HG03025 (cell line): ENCODE data around the gene ROCK2.
"Not testable (repeated sequence)": the region's sequence is repeated elsewhere in the genome, so short reads cannot be mapped to it uniquely, and the experiment has no call there.

Experiments
- ATAC-seq: cut with Tn5 transposase; IDR thresholded peaks from one replicate; pipeline ENCODE4 v1.9.1; 2021; ENCODE audit warnings: mild to moderate bottlenecking, moderate library complexity; ENCODE audit not compliant: unreplicated experiment, low FRiP score

The ROCK2 gene

GRCh38 chr2:11241412-11242203 lies 102.8 kb downstream of the ROCK2 start:
- ATAC-seq, result no peak

DNA sequence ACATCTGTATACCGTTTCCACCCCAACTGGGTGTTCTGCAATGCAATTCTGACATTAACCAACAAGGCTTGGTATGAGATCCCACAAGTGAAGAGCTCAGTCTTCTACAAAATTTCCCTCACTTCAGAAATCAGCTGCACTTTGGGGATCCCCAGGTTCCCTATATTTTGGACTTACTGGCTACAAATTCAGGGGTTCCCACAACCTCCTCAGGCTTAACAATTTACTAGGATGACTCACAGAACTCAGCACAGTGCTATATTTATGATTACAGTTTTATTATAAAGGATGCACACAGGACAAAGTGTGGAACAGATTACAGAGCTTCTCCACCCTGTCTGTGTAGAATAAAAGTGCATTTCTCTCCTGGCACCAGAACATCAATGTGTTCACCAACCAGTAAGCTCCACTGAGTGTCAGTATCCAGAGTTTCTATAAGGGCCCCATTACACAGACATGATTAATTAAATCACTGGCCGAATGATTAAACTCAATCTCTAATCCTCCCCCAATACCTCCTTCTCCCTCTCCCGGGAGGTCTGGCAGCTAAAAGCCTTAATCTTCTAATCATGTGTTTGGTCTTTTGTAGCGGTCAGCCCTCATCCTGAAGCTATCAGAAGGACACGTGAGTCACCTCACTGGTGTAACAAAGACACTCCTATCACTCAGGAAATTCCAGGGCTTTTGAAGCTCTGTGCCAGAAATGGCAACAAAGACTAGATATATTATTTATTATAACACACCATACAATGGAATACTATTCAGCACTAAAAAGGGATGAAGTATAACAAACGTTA lies 104.6 kb downstream of the ROCK2 start:
- ATAC-seq, result no peak

DNA sequence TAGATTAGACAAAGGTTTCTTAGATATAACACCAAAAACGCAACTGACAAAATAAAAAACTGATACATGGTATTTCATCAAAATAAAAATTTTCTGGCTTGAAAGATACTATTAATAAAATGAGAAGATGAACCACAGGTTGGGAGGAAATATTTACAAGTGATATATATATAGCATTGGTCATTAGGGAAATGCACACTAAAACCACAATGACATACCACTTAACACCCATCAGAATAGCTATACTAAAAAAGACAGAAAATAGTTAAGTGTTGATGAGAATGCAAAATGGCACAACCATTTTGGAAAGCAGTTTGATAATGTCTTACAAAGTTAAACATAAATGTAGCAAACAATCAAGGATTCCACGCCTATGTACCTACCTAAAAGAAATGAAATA lies 105.3 kb downstream of the ROCK2 start:
- ATAC-seq, result no peak

DNA sequence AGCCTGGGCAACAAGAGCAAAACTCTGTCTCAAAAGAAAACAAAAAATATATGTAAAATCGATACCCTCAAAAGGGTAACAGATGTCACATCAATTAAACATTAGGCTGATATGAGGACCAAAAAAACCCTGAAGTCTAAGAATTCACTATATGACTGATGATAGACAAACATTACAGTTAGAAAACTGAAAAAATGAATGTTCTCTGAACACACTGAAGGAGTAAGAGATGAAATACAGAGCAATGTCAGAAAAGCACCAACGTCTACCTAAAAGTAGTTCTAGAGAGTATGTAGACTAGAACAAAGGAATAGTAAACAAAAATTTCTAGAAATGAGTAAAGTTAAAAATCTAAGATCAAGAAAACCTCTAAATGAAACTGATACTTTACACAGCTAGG lies 107.3 kb downstream of the ROCK2 start:
- ATAC-seq, result no peak

DNA sequence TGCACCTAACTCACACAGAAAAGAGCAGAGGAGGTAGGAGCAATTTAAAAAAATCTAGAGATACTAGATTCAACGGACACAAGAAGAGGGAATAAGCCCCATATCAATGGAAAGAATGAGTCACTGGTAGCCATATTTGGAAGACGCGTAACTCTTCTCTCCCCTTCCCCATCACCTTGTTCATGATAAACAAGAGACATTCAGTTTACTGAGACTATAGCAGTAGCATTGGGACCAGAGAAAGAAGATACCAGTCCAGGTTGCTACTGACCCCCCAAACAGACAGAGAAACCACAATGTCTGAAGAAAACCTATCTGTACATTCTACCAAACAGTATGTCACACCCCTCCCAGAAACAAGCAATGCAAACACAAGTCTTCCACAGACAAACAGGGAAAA lies 108.1 kb downstream of the ROCK2 start:
- ATAC-seq, result no peak

DNA sequence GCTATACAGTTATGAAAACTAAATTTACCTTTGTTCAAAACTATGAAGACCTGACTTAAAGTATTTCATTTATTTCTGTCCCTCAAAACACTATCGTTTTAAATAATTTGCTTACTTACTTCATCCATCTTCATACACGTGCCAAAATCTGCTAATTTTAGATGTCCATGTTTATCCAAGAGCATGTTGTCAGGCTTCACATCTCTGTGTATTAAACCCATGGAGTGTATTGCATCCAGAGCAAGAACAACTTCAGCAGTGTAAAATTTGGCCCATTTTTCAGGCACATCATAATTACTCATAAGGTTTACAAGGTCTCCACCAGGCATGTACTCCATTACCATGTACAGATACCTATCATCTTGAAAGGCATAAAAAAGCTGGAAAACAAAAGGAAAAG lies 108.9 kb downstream of the ROCK2 start:
- no peak for ATAC-seq

- no peak for ATAC-seq
Measured at GRCh38 chr2:11234309-11234708, 110.1 kb downstream of the ROCK2 start.

GRCh38 chr2:11231193-11231592 lies 113.2 kb downstream of the ROCK2 start:
- ATAC-seq, result not testable (repeated sequence)

GRCh38 chr2:11228692-11229091 lies 115.7 kb downstream of the ROCK2 start:
- no peak for ATAC-seq

DNA sequence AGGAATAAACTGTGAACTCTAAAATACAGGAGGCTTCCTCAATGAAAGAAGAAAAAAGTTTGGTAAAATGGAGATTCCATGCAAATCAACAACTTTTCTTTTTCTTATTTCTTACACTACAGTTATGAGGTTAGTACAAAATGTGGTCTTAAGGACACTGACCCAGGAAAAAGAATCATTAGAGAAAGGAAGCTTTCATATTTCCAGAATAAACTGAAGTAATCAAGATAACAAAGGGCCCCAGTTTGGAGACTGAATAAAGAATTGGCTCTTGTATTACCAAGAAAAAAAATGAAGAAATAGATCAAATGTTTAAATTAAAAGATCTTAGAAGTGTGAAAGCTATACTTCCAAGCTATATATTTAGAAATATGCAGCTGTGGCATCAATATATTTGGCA lies 116.8 kb downstream of the ROCK2 start:
- no peak for ATAC-seq

DNA sequence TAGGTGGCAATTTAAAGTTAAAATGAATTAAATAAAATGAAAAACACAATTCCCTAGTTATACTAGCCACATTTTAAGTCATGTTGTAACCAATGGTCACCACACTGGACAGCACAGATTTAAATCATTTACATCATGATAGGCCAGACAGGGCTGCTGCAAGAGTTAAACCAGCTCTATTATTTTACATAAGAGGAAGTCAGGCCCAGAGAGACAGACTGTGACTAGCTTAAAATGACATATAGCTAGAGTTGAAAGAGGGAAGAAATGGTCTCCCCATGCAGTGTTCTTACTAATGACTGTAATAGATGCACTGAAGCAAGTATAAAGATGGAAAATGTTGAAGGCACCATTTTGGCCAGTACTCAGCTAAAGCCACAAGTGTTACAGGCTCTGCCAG lies 119.5 kb downstream of the ROCK2 start:
- ATAC-seq, result no peak

GRCh38 chr2:11222845-11223244 lies 121.6 kb downstream of the ROCK2 start:
- ATAC-seq, result no peak

GRCh38 chr2:11220445-11220844 lies 124.0 kb downstream of the ROCK2 start:
- ATAC-seq, result no peak

GRCh38 chr2:11215407-11215806 lies 129.0 kb downstream of the ROCK2 start:
- no peak for ATAC-seq

GRCh38 chr2:11214770-11215169 lies 129.7 kb downstream of the ROCK2 start:
- ATAC-seq, result no peak

- ATAC-seq, result no peak
Measured at GRCh38 chr2:11213975-11214374, 130.5 kb downstream of the ROCK2 start.

GRCh38 chr2:11213090-11213638 lies 131.3 kb downstream of the ROCK2 start:
- no peak for ATAC-seq

DNA sequence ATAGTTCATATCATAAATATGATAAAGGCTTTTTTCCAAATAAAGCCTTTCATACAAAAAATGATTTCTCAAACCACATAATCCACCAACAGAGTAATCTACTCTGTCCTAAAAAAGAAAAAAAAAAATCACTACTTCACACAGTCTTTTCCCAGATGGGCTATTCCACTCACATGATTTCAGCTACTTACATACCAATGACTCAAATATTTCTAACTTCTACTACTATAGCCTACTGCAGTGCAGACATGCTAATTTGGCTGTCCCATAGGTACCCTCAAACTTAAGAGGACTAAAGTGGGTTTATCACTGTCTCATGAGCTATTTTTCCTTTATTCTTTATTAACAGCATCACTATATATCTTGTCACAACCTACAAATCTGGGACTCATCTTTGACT lies 131.8 kb downstream of the ROCK2 start:
- no peak for ATAC-seq

DNA sequence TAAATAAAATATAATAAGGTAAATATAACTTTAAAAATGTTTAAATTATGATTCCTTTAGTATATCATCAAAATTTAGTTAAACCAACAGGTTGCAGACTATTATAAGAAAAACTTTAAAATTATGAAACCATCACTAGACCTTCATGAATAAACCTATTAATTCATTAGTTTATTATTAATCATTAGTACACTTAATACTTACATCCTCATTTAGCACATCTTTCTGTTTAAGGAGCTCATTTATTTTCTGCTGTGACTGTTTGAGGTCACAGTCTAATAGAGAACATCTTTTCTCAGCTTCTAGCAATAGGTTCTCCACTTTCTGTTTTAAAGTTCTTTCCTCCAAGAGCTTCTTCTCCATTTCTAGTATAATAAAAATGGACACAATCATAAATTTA lies 136.4 kb downstream of the ROCK2 start:
- no peak for ATAC-seq

- ATAC-seq, result no peak
Measured at GRCh38 chr2:11203480-11203879, 141.0 kb downstream of the ROCK2 start.

DNA sequence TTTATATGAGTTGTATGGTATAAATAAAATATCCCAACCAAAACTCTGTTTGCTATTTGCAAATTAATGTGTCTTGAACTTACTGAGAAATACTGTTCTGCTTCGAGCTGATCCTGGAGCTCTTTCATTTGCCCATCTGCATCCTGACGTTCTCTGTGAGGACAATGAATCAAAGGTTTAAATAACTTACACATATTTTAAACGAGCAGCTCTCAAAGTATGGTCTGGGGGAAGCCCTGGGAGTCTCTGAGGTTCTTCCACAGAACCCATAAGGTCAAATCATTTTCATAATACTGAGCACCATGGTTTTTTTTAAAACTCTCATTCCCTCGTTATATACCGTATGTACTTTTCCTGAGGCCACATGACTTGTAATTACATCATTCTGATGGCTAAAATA lies 142.5 kb downstream of the ROCK2 start:
- ATAC-seq, result no peak

DNA sequence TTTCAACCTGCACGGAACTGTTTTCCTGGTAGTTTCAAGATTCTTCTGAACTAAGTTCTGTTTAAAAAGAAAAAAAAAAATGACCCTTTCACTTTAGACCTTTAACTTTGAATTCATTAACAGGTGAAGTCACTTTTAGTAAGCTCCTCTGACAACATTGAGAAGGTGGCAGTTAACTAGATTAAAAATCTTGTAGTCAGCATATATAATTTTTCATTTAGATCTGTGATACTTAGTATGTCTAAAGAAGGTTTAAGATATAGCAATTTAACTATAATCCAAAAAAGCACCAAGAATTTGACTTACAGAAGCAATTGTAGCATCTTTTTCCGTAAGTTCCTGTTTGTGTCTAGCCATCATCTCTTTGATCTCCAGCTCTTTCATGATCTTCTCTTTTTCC lies 143.8 kb downstream of the ROCK2 start:
- no peak for ATAC-seq
